DND-41 (cell line): ENCODE results near the gene TM9SF4.

Experiments used
- CTCF ChIP-seq: IDR thresholded peaks from 2 replicates; pipeline ENCODE4 v1.5.1; 2012; ENCODE audit warnings: borderline replicate concordance, low read length, moderate library complexity, mild to moderate bottlenecking; ENCODE audit not compliant: poor library complexity, severe bottlenecking; ENCODE audit errors: extremely low read depth
- EZH2 ChIP-seq: IDR thresholded peaks from 3 replicates; pipeline ENCODE4 v1.6.1; 2012; ENCODE audit warnings: borderline replicate concordance, low read depth, mild to moderate bottlenecking, moderate library complexity, low read length, inconsistent platforms; ENCODE audit not compliant: severe bottlenecking

GRCh38 chr20:32199006-32199405 lies 89.5 kb downstream of the TM9SF4 start:
- TF ChIP-seq EZH2 (no peak), CTCF (no peak)
